CD1c-positive myeloid dendritic cell (primary cell): ENCODE results near the gene ASTN1.

Experiments used
- DNase-seq: peaks from one replicate; pipeline ENCODE4 v3.0.0-alpha.2; 2016; ENCODE audit errors: extremely low spot score

Gene ASTN1

GRCh38 chr1:176993587-176993986, 170.9 kb downstream of the ASTN1 start:
- DNase-seq = no peak

GRCh38 chr1:176989754-176990153, 174.8 kb downstream of the ASTN1 start:
- DNase-seq = no peak

- no peak for DNase-seq
These were observed 175.5 kb downstream of the ASTN1 start for GRCh38 chr1:176989023-176989422.

- DNase-seq = no peak
These were observed 177.5 kb downstream of the ASTN1 start for GRCh38 chr1:176987016-176987415.

GRCh38 chr1:176983731-176984130, 180.8 kb downstream of the ASTN1 start:
- DNase-seq = no peak

- DNase-seq = no peak
These were observed 187.7 kb downstream of the ASTN1 start for GRCh38 chr1:176976771-176977170.

- no peak for DNase-seq
These were observed 188.3 kb downstream of the ASTN1 start for GRCh38 chr1:176976225-176976624.

GRCh38 chr1:176964687-176965086, 199.8 kb downstream of the ASTN1 start:
- no peak for DNase-seq

- no peak for DNase-seq
These were observed 201.3 kb downstream of the ASTN1 start for GRCh38 chr1:176963181-176963580.

- no peak for DNase-seq
These were observed 202.8 kb downstream of the ASTN1 start for GRCh38 chr1:176961678-176962077.

- DNase-seq = no peak
These were observed 205.2 kb downstream of the ASTN1 start for GRCh38 chr1:176959191-176959820.

GRCh38 chr1:176957603-176958002, 206.9 kb downstream of the ASTN1 start:
- DNase-seq = no peak

GRCh38 chr1:176954242-176954641, 210.3 kb downstream of the ASTN1 start:
- no peak for DNase-seq

- DNase-seq = no peak
These were observed 213.7 kb downstream of the ASTN1 start for GRCh38 chr1:176950736-176951324.

GRCh38 chr1:176949033-176949662, 215.4 kb downstream of the ASTN1 start:
- peak; percentile 14 for DNase-seq

GRCh38 chr1:176944606-176945005, 219.9 kb downstream of the ASTN1 start:
- DNase-seq = no peak

GRCh38 chr1:176943783-176944182, 220.7 kb downstream of the ASTN1 start:
- DNase-seq = no peak

GRCh38 chr1:176942346-176942745, 222.2 kb downstream of the ASTN1 start:
- no peak for DNase-seq

GRCh38 chr1:176939993-176940392, 224.5 kb downstream of the ASTN1 start:
- no peak for DNase-seq

- DNase-seq = no peak
These were observed 226.1 kb downstream of the ASTN1 start for GRCh38 chr1:176938375-176938774.

- DNase-seq = no peak
These were observed 230.1 kb downstream of the ASTN1 start for GRCh38 chr1:176934370-176934769.

- no peak for DNase-seq
These were observed 232.1 kb downstream of the ASTN1 start for GRCh38 chr1:176932114-176933104.
